HepG2 (cell line): ENCODE data around the gene TMEM145. TPM values are rescaled to one million over a fixed set of nuclear protein-coding genes. Genes with fewer than 3 reads are reported as not detected.

Experiments used
- CCDC6 ChIP-seq: sonication (generic); formaldehyde crosslinking; IDR thresholded peaks from 2 replicates; pipeline ENCODE4 v1.8.1; 2022; ENCODE audit warnings: mild to moderate bottlenecking, missing genetic modification reagents, moderate library complexity
- CEBPG ChIP-seq: IDR thresholded peaks from 2 replicates; pipeline ENCODE4 v1.6.1; 2016
- CENPX ChIP-seq: sonication (generic); formaldehyde crosslinking; IDR thresholded peaks from 2 replicates; pipeline ENCODE4 v1.9.0; 2021; ENCODE audit warnings: mild to moderate bottlenecking, missing genetic modification reagents, moderate library complexity
- DRAP1 ChIP-seq: IDR thresholded peaks from 2 replicates; pipeline ENCODE4 v1.6.1; 2016; ENCODE audit warnings: missing genetic modification reagents, missing compliant biosample characterization
- GLI4 ChIP-seq: sonication (generic); formaldehyde crosslinking; IDR thresholded peaks from 2 replicates; pipeline ENCODE4 v1.5.1; 2020; ENCODE audit warnings: missing genetic modification reagents, mild to moderate bottlenecking, moderate library complexity, borderline replicate concordance
- HDAC1 ChIP-seq: sonication (generic); formaldehyde crosslinking; IDR thresholded peaks from 2 replicates; pipeline ENCODE4 v1.5.1; 2020; ENCODE audit warnings: mild to moderate bottlenecking, missing genetic modification reagents
- JDP2 ChIP-seq: sonication (generic); formaldehyde crosslinking; IDR thresholded peaks from 2 replicates; pipeline ENCODE4 v1.8.1; 2022; ENCODE audit warnings: missing genetic modification reagents, borderline replicate concordance
- KDM2A ChIP-seq: sonication (generic); formaldehyde crosslinking; IDR thresholded peaks from 2 replicates; pipeline ENCODE4 v1.4.0; 2020; ENCODE audit warnings: low read depth, missing genetic modification reagents, borderline replicate concordance
- MED8 ChIP-seq: sonication (generic); formaldehyde crosslinking; IDR thresholded peaks from 2 replicates; pipeline ENCODE4 v1.8.1; 2023; ENCODE audit warnings: mild to moderate bottlenecking, missing genetic modification reagents; ENCODE audit not compliant: insufficient replicate concordance
- MLXIP ChIP-seq: sonication (generic); formaldehyde crosslinking; IDR thresholded peaks from 2 replicates; pipeline ENCODE4 v1.9.0; 2021; ENCODE audit warnings: missing genetic modification reagents, borderline replicate concordance
- NFE2L1 ChIP-seq: sonication (generic); formaldehyde crosslinking; IDR thresholded peaks from 2 replicates; pipeline ENCODE4 v1.4.0; 2020; ENCODE audit warnings: missing genetic modification reagents, mild to moderate bottlenecking, borderline replicate concordance
- SIN3A ChIP-seq: IDR thresholded peaks from 2 replicates; pipeline ENCODE4 v1.6.1; 2011; ENCODE audit warnings: low read depth, mild to moderate bottlenecking, control low read depth, low read length, borderline replicate concordance
- ZBTB38 ChIP-seq: sonication (generic); formaldehyde crosslinking; IDR thresholded peaks from 2 replicates; pipeline ENCODE4 v1.5.1; 2020; ENCODE audit warnings: mild to moderate bottlenecking, missing genetic modification reagents
- ZNF234 ChIP-seq: sonication (generic); formaldehyde crosslinking; conservative IDR thresholded peaks from 2 replicates; pipeline ENCODE4 v1.5.1; 2020; ENCODE audit warnings: mild to moderate bottlenecking, missing genetic modification reagents
- ZNF432 ChIP-seq: sonication (generic); formaldehyde crosslinking; IDR thresholded peaks from 2 replicates; pipeline ENCODE4 v1.5.0; 2020; ENCODE audit warnings: missing genetic modification reagents, mild to moderate bottlenecking, borderline replicate concordance
- ZNF546 ChIP-seq: sonication (generic); formaldehyde crosslinking; conservative IDR thresholded peaks from 2 replicates; pipeline ENCODE4 v1.8.1; 2023; ENCODE audit warnings: mild to moderate bottlenecking, missing genetic modification reagents
- ZNF562 ChIP-seq: sonication (generic); formaldehyde crosslinking; IDR thresholded peaks from 2 replicates; pipeline ENCODE4 v1.8.0; 2022; ENCODE audit warnings: missing genetic modification reagents, borderline replicate concordance
- ZNF704 ChIP-seq: sonication (generic); formaldehyde crosslinking; IDR thresholded peaks from 2 replicates; pipeline ENCODE4 v1.8.1; 2023; ENCODE audit warnings: mild to moderate bottlenecking, inconsistent platforms, moderate library complexity, missing genetic modification reagents, borderline replicate concordance
- ZNF775 ChIP-seq: sonication (generic); formaldehyde crosslinking; IDR thresholded peaks from 2 replicates; pipeline ENCODE4 v1.4.0; 2020; ENCODE audit warnings: missing genetic modification reagents, mild to moderate bottlenecking, moderate library complexity, borderline replicate concordance
- polyA plus RNA-seq, 8 experiments: library from polyadenylated mRNA; depleted of rRNA in 3 of 8; stranded (reverse) in 7 of 8; unstranded in 1 of 8; fragments of >200 nt; fragmentation: Illumina TruSeq in 4 of 8; extraction: Trizol in 4 of 8; gene quantifications; 2 replicates each; pipeline versions ENCODE4 v1.2.1 to v1.2.3, GENCODE V29; 2011 to 2016; ENCODE audit warnings: low read depth in 4 of 8, missing spikeins in 1 of 8, mixed read lengths in 1 of 8; ENCODE audit not compliant: insufficient read depth in 1 of 8
- total RNA-seq, 5 experiments: library from RNA; depleted of rRNA; stranded (reverse); fragments of >200 nt; fragmentation: Illumina TruSeq; extraction: Trizol; gene quantifications; 2 replicates each; pipeline ENCODE4 v1.2.3, GENCODE V29; 2016; ENCODE audit warnings: low read depth in 1 of 5
- TF ChIP-seq, protein P1 (sequence below): sonication (generic); formaldehyde crosslinking; IDR thresholded peaks from 2 replicates; pipeline ENCODE4 v1.4.0; 2020; ENCODE audit warnings: mild to moderate bottlenecking, missing genetic modification reagents
- TF ChIP-seq, protein P2 (sequence below): sonication (generic); formaldehyde crosslinking; IDR thresholded peaks from 2 replicates; pipeline ENCODE4 v1.5.0; 2020; ENCODE audit warnings: mild to moderate bottlenecking, missing genetic modification reagents

The TMEM145 gene
- total and polyA plus RNA-seq, 2 of the 13 experiments (the other 11 are each of a cell fraction or from before 2014, with no cell fraction given) = 0.07 to 5.1 TPM

DNA sequence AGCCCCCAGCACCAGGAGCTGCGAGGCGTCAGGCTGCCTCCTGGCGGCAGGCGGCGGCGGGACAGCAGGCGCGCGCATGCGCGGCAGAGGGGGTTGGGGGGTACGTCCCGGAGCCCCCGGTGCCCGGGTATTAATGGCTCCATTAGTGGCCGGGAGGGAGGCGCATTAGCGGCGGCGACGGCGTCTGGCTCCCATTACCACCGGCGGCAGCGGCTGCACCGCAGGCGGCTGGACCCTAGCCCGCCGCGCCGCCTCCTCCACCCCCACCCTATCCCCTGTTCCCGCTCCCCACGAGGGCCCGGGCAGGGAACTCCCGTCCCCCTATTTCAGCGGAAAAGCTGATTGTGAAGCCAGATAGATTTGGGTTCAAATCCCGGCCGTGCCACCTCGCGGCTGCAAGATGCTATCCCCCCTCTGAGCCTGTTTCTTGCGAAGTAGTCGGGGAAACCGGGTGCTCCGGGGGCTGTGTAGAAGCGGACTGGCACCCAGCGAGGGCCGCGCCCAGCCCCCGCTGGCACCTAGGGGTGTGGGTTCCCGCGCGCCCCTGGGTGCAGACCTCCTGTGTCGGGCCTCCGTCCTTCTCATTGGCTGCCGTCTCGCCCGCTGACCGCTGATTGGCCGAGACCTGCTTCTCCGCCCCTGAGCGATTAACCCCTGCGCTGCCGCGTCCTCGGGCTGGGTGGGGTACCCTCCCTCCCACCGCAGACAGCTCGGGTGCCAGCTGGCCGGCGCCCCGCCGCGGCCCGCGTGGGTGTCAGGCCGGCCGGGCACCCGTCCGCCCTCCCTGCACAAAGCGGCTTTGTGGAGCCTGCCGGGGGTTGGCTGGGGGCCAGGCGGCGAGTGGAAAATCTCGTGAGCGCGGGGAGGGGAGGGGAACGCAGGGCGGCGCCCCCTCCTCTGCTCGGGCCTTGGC lies 33.0 kb upstream of the TMEM145 start (continued):
- TF ChIP-seq ZNF704 (CRISPR knock-in tag) = peak; percentile 44; the same call in 1 of the 2 replicates
- no peak for TF ChIP-seq JDP2 (CRISPR knock-in tag)
- TF ChIP-seq CENPX = no peak
- TF ChIP-seq ZNF546 (CRISPR knock-in tag) = peak; percentile 48; the same call in 1 of the 2 replicates
- TF ChIP-seq, protein P1, sequence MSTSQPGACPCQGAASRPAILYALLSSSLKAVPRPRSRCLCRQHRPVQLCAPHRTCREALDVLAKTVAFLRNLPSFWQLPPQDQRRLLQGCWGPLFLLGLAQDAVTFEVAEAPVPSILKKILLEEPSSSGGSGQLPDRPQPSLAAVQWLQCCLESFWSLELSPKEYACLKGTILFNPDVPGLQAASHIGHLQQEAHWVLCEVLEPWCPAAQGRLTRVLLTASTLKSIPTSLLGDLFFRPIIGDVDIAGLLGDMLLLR (CRISPR knock-in tag) = peak; percentile 27; the same call in 1 of the 2 replicates
- TF ChIP-seq ZBTB38 (CRISPR knock-in tag) = peak; percentile 11; the same call in 1 of the 2 replicates
- TF ChIP-seq NFE2L1 = no peak
- TF ChIP-seq, protein P2, sequence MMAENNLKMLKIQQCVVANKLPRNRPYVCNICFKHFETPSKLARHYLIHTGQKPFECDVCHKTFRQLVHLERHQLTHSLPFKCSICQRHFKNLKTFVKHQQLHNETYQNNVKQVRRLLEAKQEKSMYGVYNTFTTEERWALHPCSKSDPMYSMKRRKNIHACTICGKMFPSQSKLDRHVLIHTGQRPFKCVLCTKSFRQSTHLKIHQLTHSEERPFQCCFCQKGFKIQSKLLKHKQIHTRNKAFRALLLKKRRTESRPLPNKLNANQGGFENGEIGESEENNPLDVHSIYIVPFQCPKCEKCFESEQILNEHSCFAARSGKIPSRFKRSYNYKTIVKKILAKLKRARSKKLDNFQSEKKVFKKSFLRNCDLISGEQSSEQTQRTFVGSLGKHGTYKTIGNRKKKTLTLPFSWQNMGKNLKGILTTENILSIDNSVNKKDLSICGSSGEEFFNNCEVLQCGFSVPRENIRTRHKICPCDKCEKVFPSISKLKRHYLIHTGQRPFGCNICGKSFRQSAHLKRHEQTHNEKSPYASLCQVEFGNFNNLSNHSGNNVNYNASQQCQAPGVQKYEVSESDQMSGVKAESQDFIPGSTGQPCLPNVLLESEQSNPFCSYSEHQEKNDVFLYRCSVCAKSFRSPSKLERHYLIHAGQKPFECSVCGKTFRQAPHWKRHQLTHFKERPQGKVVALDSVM (CRISPR knock-in tag) = no peak
- peak; percentile 69; the same call in 1 of the 2 replicates for TF ChIP-seq HDAC1 (CRISPR knock-in tag)
- no peak for TF ChIP-seq CCDC6
- peak; percentile 82; the same call in 1 of the 2 replicates for TF ChIP-seq SIN3A
- peak; percentile 47; the same call in 1 of the 2 replicates for TF ChIP-seq MLXIP (CRISPR knock-in tag)
- TF ChIP-seq DRAP1 (CRISPR knock-in tag) = peak; percentile 35; the same call in 1 of the 2 replicates
- TF ChIP-seq ZNF234 (CRISPR knock-in tag) = no peak
- TF ChIP-seq ZNF562 (CRISPR knock-in tag) = no peak
- no peak for TF ChIP-seq CEBPG (CRISPR knock-in tag)
- TF ChIP-seq ZNF432 (CRISPR knock-in tag) = no peak
- TF ChIP-seq MED8 (CRISPR knock-in tag) = no peak
- no peak; the same call in 1 of the 2 replicates for TF ChIP-seq GLI4 (CRISPR knock-in tag)
- no peak for TF ChIP-seq ZNF775
- TF ChIP-seq KDM2A (CRISPR knock-in tag) = peak; percentile 72
